ENCODE measurements around the gene MRPL41. TPM values are rescaled to one million over a fixed set of nuclear protein-coding genes. Genes with fewer than 3 reads are reported as not detected.
A peak's percentile ranks its signal among the peaks of the same experiment; 100 is the strongest.
"Not testable (repeated sequence)": the region's sequence is repeated elsewhere in the genome, so short reads cannot be mapped to it uniquely, and the experiment has no call there.

Gene MRPL41
- total RNA-seq, 1 experiment from 2014 or later, result 48.8 TPM

DNA sequence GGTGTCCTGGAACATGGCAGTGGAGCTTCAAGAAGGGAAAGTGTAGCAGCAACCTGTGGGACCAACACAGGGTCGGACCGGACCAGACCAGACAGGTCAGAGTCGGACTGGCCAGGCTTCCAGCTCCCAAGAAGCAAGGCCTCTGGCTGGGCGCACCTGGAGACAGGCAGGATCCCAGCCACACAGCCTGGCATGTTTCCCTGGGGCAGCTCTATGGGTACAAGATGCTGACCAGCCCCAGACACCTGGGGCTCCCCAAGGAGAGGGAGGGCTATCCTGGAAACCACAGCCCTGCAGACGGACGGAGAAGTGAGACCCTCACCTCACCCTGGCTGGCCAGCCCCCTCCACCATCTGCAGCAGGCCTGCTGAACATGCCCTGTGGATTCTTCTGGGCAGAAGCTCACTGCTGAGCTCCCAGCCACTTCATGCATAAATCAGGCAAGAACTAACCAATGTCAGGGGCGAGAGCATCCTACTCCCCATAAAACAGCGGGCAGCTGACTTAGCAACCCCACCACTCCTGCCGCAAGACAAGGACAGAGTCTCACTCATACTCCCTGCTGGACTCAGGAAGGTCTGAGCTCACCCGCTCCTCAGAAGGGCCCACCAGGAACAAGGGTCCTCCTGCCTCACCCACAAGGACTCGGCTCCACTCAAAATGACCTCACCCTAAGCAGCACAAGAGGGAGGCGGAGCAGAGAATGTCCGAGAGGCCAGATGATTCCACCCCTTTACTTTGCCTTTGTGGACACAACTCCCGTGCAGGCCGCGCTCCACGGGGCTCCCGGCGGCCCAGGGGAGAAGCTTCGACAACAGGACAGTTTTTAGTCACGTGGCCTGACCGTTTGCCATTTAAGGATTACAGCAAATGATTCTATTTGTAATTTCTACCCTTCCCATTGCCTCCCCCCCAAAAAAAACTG, 29.9 kb downstream of the MRPL41 start:
- DNase-seq (ENCODE audit: low read depth), result no peak

GRCh38 chr9:137582286-137582860, 30.7 kb downstream of the MRPL41 start:
- no peak for DNase-seq (ENCODE audit: low read depth)

GRCh38 chr9:137583347-137583746, 31.7 kb downstream of the MRPL41 start:
- no peak for DNase-seq (ENCODE audit: low read depth)

- DNase-seq (ENCODE audit: low read depth), result no peak
Measured at GRCh38 chr9:137583957-137584356, 32.3 kb downstream of the MRPL41 start.

DNA sequence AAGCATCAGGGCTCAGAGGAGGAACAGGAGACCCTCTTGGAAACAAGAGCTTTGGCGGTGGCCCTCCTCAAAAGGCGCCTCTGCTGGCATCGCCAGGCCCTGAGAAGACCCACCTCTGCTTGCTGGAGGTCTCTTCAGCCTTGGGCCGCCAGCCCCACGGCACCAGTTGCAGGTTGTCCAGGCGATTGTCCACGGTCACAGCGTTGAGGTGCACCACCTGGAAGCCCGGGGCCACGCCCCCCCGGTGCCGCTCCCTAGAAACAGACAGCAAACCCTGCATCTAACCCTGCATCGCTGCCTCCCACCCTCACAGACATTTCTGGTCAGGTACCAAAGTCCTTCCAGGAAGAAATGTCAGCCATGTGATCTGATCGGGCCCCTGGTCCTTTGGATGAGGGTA, 35.2 kb downstream of the MRPL41 start:
- no peak for DNase-seq (ENCODE audit: low read depth)

DNA sequence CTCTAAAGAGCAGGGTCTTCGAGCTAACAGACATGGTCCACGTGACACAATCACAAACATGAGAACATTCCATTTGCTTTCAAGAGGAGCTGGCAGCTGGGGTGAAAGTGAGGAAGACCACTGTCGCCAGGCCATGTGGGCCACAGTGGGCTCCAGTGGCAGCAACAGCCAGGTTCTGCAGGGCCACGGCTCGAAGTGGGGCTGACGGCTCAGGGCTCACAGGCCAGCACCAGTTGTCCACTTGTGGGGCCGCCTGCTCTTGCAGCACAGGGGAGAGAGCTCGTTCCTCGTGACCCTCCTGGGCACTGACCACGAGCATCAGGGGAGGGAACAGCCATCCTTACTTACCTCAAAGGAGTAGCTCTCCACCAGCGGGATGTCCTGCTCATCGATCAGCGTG, 36.6 kb downstream of the MRPL41 start:
- DNase-seq (ENCODE audit: low read depth), result no peak

- no peak for DNase-seq (ENCODE audit: low read depth)
Measured at GRCh38 chr9:137588891-137589290, 37.2 kb downstream of the MRPL41 start.

DNA sequence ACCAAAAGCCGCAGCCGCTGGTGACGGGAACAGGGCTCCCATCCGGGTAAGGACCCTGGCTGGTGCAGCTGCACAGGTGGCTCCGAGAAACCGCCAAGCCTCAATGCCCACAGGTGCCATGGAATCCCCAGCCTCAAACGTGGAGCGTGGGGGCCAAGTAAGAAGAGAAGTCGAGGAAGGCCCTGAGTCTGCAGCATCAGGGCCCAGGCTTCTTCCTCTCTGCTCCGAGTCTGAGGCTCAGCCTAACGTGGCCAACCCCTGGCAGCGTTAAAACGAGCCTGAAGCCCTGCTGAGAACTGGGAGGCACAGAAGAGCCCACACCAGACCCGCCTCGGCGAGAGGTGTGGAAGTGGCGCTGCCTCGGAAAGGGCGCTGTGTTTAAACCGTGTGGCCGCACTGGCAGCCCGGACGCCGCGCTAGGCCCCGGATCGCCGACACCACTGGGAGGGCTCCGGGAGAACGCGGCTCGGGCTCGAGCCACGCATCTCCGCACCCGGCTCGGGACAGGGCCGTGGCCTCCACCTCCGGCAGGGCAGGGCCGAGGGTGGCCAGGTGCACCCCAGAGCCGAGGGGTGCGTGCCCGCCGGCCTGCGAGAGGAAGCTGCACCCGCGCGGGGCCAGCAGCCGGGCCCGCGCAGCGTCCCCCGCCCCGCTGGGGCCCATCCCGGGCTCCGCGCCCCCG, 37.9 kb downstream of the MRPL41 start:
- no peak for DNase-seq (ENCODE audit: low read depth)

DNA sequence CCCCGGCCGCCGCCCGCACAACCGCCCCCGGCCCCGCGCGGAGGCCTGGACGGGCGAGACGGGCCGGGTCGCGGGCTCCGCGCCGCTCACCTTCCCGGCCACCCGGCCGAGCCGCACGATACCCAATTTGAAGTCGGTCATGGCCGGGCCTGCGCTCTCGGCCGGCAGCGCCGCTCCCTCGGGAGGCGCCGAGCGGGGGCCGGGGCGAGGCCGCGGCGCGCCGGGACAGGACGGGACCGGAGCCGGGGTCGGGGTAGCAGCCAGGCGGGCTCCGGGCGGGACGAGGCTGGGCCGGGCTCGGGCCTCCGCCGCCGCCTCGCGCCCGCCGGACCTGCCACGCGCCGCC, 38.4 kb downstream of the MRPL41 start:
- no peak for DNase-seq (ENCODE audit: low read depth)

GRCh38 chr9:137590469-137591383, 39.0 kb downstream of the MRPL41 start, which contains the start of gene ZMYND19:
Gene ZMYND19 (minus strand): TSS chr9:137590512. CDS start chr9:137590263, 249 bp downstream.
- DNase-seq (ENCODE audit: low read depth), result peak; percentile 58

- no peak for DNase-seq (ENCODE audit: low read depth)
Measured at GRCh38 chr9:137592767-137593166, 41.1 kb downstream of the MRPL41 start.

DNA sequence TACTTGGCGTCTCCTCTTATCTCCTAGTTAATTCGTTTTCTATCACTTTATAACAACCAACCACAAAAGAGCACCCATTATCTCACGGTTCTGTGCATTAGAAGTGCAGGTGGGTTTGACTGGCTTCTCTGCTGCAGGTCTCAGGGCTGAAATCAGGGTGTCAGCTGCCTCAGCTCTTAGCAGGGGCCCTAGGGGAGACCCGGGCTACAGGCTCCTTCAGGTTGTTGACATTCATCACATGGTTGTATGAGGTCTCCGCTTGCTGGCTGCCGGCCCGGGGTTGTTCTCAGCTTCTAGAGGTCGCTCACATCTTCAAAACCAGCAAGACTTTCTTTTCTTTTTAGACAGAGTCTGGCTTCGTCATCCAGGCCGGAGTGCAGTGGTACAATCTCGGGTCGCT, 41.5 kb downstream of the MRPL41 start:
- no peak for DNase-seq (ENCODE audit: low read depth)

DNA sequence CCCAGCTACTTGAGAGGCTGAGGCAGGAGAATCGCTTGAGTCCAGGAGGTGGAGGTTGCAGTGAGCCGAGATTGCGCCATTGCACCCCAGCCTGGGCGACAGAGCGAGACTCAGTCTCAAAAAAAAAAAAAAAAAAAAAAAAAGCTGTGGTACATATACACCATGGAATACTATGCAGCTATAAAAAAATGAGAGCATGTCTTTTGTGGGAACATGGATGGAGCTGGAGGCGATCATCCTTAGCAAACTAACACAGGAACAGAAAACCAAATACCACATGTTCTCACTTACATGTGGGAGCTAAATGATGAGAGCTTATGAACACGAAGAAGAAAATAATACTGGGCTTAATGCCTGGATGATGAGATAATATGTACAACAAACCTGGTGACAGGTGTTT, 44.9 kb downstream of the MRPL41 start:
- DNase-seq (ENCODE audit: low read depth), result not testable (repeated sequence)

- DNase-seq (ENCODE audit: low read depth), result no peak
Measured at GRCh38 chr9:137598943-137599342, 47.3 kb downstream of the MRPL41 start.

Other genes with a start within 250 kb of the MRPL41 start
- 0.30 and 0.90 TPM in 2 replicates for gene NRARP, start 249.6 kb upstream of the MRPL41 start, total RNA-seq (2014; rRNA removed; shearing (Covaris generic))
- 3.5 and 4.7 TPM in 2 replicates for gene EXD3, start 128.7 kb upstream of the MRPL41 start, total RNA-seq (2014; rRNA removed; shearing (Covaris generic))
- 0.10 TPM in 1 of 2 replicates, not detected in the other for gene NOXA1, start 128.5 kb upstream of the MRPL41 start, total RNA-seq (2014; rRNA removed; shearing (Covaris generic))
- gene ENTPD8, start 110.5 kb upstream of the MRPL41 start, total RNA-seq (2014; rRNA removed; shearing (Covaris generic)), result not detected in 2 replicates
- 34.5 and 40.0 TPM in 2 replicates for gene NSMF, start 92.5 kb upstream of the MRPL41 start, total RNA-seq (2014; rRNA removed; shearing (Covaris generic))
- gene PNPLA7, start 1.5 kb upstream of the MRPL41 start, total RNA-seq (2014; rRNA removed; shearing (Covaris generic)), result 0.21 and 0.23 TPM in 2 replicates
- gene DPH7, start 27.0 kb downstream of the MRPL41 start, total RNA-seq (2014; rRNA removed; shearing (Covaris generic)), result 44.7 and 50.7 TPM in 2 replicates
- 44.0 and 46.8 TPM in 2 replicates for gene ZMYND19, start 38.6 kb downstream of the MRPL41 start, total RNA-seq (2014; rRNA removed; shearing (Covaris generic))
- 29.2 and 35.9 TPM in 2 replicates for gene ARRDC1, start 53.8 kb downstream of the MRPL41 start, total RNA-seq (2014; rRNA removed; shearing (Covaris generic))
- gene EHMT1, start 67.1 kb downstream of the MRPL41 start, total RNA-seq (2014; rRNA removed; shearing (Covaris generic)), result 39.1 and 42.7 TPM in 2 replicates

All from HT1080 (cell line).